Natural killer cell (primary cell): ENCODE data around the gene CCDC15. TPM values are rescaled to one million over a fixed set of nuclear protein-coding genes. Genes with fewer than 3 reads are reported as not detected.

ENCODE experiments used
- ATAC-seq, 3 donors: fragments of 150-1000 bp in 2 of 3; fragments of 200-7000 bp in 1 of 3; cut with Tn5 transposase; 1 replicate in 1 of 3; 2 replicates in 2 of 3; pipeline ENCODE4 v1.10.0; 2021; ENCODE audit warnings: mild to moderate bottlenecking in 2 of 3, moderate library complexity in 2 of 3
- DNase-seq, 2 donors: peaks; one replicate each; pipeline versions ENCODE4 v3.0.0 to v3.0.0-alpha.2; 2013 to 2021; ENCODE audit warnings: mixed read lengths in 1 of 2
- H3K27ac ChIP-seq: one replicate; pipeline ENCODE4 v1.5.1; 2013; ENCODE audit warnings: mild to moderate bottlenecking, low read length
- H3K27me3 ChIP-seq: one replicate; pipeline ENCODE4 v1.6.1; 2013; ENCODE audit warnings: low read length; ENCODE audit not compliant: control insufficient read depth, insufficient read depth
- H3K36me3 ChIP-seq: one replicate; pipeline ENCODE4 v1.6.1; 2013; ENCODE audit warnings: low read length; ENCODE audit not compliant: control insufficient read depth, insufficient read depth
- H3K4me1 ChIP-seq: one replicate; pipeline ENCODE4 v1.6.1; 2013; ENCODE audit warnings: low read length; ENCODE audit not compliant: control insufficient read depth, insufficient read depth
- H3K4me3 ChIP-seq: one replicate; pipeline ENCODE4 v1.5.1; 2013; ENCODE audit warnings: low read length
- H3K9me3 ChIP-seq: one replicate; pipeline ENCODE4 v1.6.1; 2013; ENCODE audit warnings: low read length; ENCODE audit not compliant: control insufficient read depth, insufficient read depth
- H3K27ac Mint-ChIP-seq, 2 donors: one replicate each; pipeline ENCODE4 v1.8.0; 2022; ENCODE audit warnings: mild to moderate bottlenecking in 2 of 2, mixed read lengths in 2 of 2, moderate library complexity in 1 of 2
- H3K27me3 Mint-ChIP-seq, 2 donors: one replicate each; pipeline ENCODE4 v1.8.0; 2022; ENCODE audit warnings: low read depth in 2 of 2, mixed read lengths in 2 of 2
- H3K36me3 Mint-ChIP-seq: one replicate; pipeline ENCODE4 v1.8.0; 2022; ENCODE audit warnings: mixed read lengths
- H3K4me1 Mint-ChIP-seq, 2 donors: one replicate each; pipeline ENCODE4 v1.8.0; 2022; ENCODE audit warnings: mixed read lengths in 2 of 2
- H3K4me3 Mint-ChIP-seq: one replicate; pipeline ENCODE4 v1.8.0; 2022; ENCODE audit warnings: mild to moderate bottlenecking, moderate library complexity, mixed read lengths
- H3K9me3 Mint-ChIP-seq, 2 donors: one replicate each; pipeline ENCODE4 v1.8.0; 2022; ENCODE audit warnings: mixed read lengths in 2 of 2
- CTCF ChIP-seq: fragments of 200-600 bp; IDR thresholded peaks from one replicate; pipeline ENCODE4 v1.8.0; 2022; ENCODE audit warnings: antibody characterized with exemption
- WGBS: methylation state at CpG from one replicate; pipeline ENCODE4 v1.1.7; 2013; ENCODE audit warnings: missing lambda C conversion rate; ENCODE audit not compliant: insufficient coverage; 5-methylcytosine and 5-hydroxymethylcytosine counted together
- intact Hi-C: fragments of 100-400 bp; cut with micrococcal nuclease; formaldehyde crosslinking; loops from one replicate; pipeline ENCODE4 v1.14.2; 2022
- total RNA-seq, 4 donors: library from RNA; stranded (reverse); fragments of 120-200 nt in 1 of 4; gene quantifications; one replicate each; pipeline versions ENCODE4 v1.2.3 to v1.2.4, GENCODE V29; 2013 to 2022

The CCDC15 gene
- total RNA-seq, 3 donors from 2014 or later (not counting 1 experiment from before 2014, with no cell fraction given): 3.8 to 4.7 (median 3.9) TPM

- intact Hi-C loops: no loop called here
- no peak overlapping the region for H3K27ac ChIP-seq
- H3K27me3 Mint-ChIP-seq: peaks cover 0 to 3% of the 10 kb centered on the region in 2 donors
- H3K27me3 ChIP-seq: no peaks in the 10 kb centered on the region
- no peak for DNase-seq
- no peaks in the 10 kb centered on the region for H3K36me3 ChIP-seq
- no peak overlapping the region for H3K27ac Mint-ChIP-seq
- no peaks in the 10 kb centered on the region for H3K4me1 Mint-ChIP-seq
- H3K36me3 Mint-ChIP-seq: no peaks in the 10 kb centered on the region
- no peaks in the 10 kb centered on the region for H3K9me3 Mint-ChIP-seq
- WGBS: 85% methylated on average over 17 of the region's 18 CpGs
- no peak for TF ChIP-seq CTCF
- H3K4me1 ChIP-seq: peaks cover 5% of the 10 kb centered on the region
- ATAC-seq: no peak
- H3K9me3 ChIP-seq: no peaks in the 10 kb centered on the region
- H3K4me3 ChIP-seq: no peak overlapping the region
- no peak overlapping the region for H3K4me3 Mint-ChIP-seq
Observed at GRCh38 chr11:125079151-125079877, 125.3 kb downstream of the CCDC15 start.

DNA sequence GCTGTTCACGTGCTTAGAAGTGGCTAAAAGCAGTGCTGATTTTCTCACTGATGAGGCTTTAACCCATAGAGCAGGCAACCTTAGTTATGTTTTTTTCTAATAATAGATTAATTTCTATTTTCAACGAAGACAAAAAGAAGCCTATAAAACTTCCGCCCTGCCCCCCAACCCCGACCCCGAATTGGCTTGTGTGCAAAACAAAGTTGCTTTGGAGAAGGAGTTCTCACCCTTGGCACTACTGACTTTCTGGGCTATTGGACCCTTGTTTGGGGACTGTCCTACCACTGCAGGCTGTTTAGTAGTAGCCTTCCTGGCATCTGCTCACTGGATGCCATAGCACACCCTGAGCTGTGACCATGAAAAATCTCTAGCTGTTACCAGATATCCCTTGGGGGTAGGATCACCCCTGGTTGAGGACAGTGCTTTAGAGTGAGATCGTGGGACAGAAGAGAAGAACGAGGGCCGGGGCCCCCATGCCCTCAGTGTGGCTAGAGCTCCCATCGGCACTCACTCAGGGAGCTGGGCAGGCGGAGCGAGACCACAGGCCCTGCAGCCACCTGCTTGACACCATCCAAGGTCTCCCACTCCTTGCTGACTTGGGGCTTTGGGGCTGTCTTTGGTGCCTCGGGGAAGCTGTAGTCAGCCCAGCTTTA is 126.0 kb downstream of the CCDC15 start:
- intact Hi-C loops: no loop called here
- 91% methylated on average over 11 of the region's 12 CpGs for WGBS
- H3K27ac ChIP-seq: no peak overlapping the region
- Mint-ChIP-seq H3K4me1 (no peaks in the 10 kb centered on the region), H3K36me3 (no peaks in the 10 kb centered on the region), H3K27ac (no peak overlapping the region), H3K27me3 (peaks cover 0 to 3% of the 10 kb centered on the region in 2 donors), H3K4me3 (no peak overlapping the region), H3K9me3 (no peaks in the 10 kb centered on the region)
- no peaks in the 10 kb centered on the region for H3K27me3 ChIP-seq
- no peak for TF ChIP-seq CTCF
- H3K4me1 ChIP-seq: peaks cover 5% of the 10 kb centered on the region
- no peak for ATAC-seq
- H3K36me3 ChIP-seq: no peaks in the 10 kb centered on the region
- H3K9me3 ChIP-seq: no peaks in the 10 kb centered on the region
- DNase-seq: no peak
- no peak overlapping the region for H3K4me3 ChIP-seq

- H3K36me3 ChIP-seq: no peaks in the 10 kb centered on the region
- TF ChIP-seq CTCF: no peak
- DNase-seq (no peak), ATAC-seq (no peak)
- Mint-ChIP-seq H3K4me3 (no peak overlapping the region), H3K27me3 (peaks cover 0 to 3% of the 10 kb centered on the region in 2 donors), H3K27ac (no peak overlapping the region), H3K36me3 (no peaks in the 10 kb centered on the region), H3K4me1 (no peaks in the 10 kb centered on the region), H3K9me3 (no peaks in the 10 kb centered on the region)
- 85% methylated on average over 11 of the region's 12 CpGs for WGBS
- H3K27ac ChIP-seq: no peak overlapping the region
- peaks cover 3% of the 10 kb centered on the region for H3K4me1 ChIP-seq
- no peak overlapping the region for H3K4me3 ChIP-seq
- no peaks in the 10 kb centered on the region for H3K27me3 ChIP-seq
- H3K9me3 ChIP-seq: no peaks in the 10 kb centered on the region
- intact Hi-C loops: no loop called here
Observed at GRCh38 chr11:125080531-125080911, 126.5 kb downstream of the CCDC15 start.
